OCI-LY7 (cell line): ENCODE measurements around the gene TAS2R39. TPM values are rescaled to one million over a fixed set of nuclear protein-coding genes. Genes with fewer than 3 reads are reported as not detected.

Experiments
- BruUV-seq: library from RNA; stranded (reverse); fragments of 400-500 nt; replicated peaks from 2 replicates; lab custom pipeline; 2021; lab: Mats Ljungman, UMichigan
- CTCF ChIA-PET: fragments of 300-600 bp; sonication (Branson Sonifier 250); formaldehyde crosslinking; loops from one replicate; lab custom pipeline; 2022; ENCODE audit warnings: antibody characterized with exemption; ENCODE audit not compliant: unreplicated experiment; lab: Charles Lee
- POLR2A ChIA-PET: fragments of 300-600 bp; sonication (Branson Sonifier 250); formaldehyde crosslinking; loops from one replicate; lab custom pipeline; 2022; ENCODE audit warnings: antibody characterized with exemption; lab: Charles Lee
- DNase-seq: peaks from one replicate; pipeline ENCODE4 v3.0.0-alpha.2; 2015; ENCODE audit warnings: low spot score
- H2AFZ ChIP-seq: fragments of 200-600 bp; sonication (generic), shearing (Covaris generic); 2 replicates; pipeline ENCODE4 v1.6.1; 2014; ENCODE audit warnings: mild to moderate bottlenecking, antibody characterized with exemption, low read length, moderate library complexity
- H3K27ac ChIP-seq: fragments of 200-600 bp; sonication (generic); 2 replicates; pipeline ENCODE4 v1.5.1; 2014; ENCODE audit warnings: mixed run types, low read depth, mild to moderate bottlenecking, moderate library complexity, low read length, inconsistent platforms; ENCODE audit not compliant: poor library complexity, severe bottlenecking
- H3K36me3 ChIP-seq: fragments of 200-600 bp; sonication (generic); 2 replicates; pipeline ENCODE4 v1.6.1; 2014; ENCODE audit warnings: mild to moderate bottlenecking, antibody characterized with exemption, low read length, moderate library complexity, mixed read lengths; ENCODE audit not compliant: insufficient read depth
- H3K4me1 ChIP-seq: fragments of 200-600 bp; sonication (generic); 2 replicates; pipeline ENCODE4 v1.5.1; 2014; ENCODE audit warnings: mild to moderate bottlenecking, low read length; ENCODE audit not compliant: insufficient read depth, poor library complexity, severe bottlenecking
- H3K4me2 ChIP-seq: fragments of 200-600 bp; sonication (generic); 2 replicates; pipeline ENCODE4 v1.6.1; 2014; ENCODE audit warnings: mild to moderate bottlenecking, low read length
- H3K4me3 ChIP-seq: fragments of 200-600 bp; sonication (generic); 2 replicates; pipeline ENCODE4 v1.5.1; 2014; ENCODE audit warnings: mild to moderate bottlenecking, low read depth, low read length; ENCODE audit not compliant: poor library complexity, severe bottlenecking
- H3K79me2 ChIP-seq: fragments of 200-600 bp; sonication (generic); 2 replicates; pipeline ENCODE4 v1.6.1; 2016; ENCODE audit warnings: low read depth, mild to moderate bottlenecking, low read length, moderate library complexity, mixed read lengths; ENCODE audit not compliant: insufficient read depth
- H3K9me2 ChIP-seq: fragments of 200-600 bp; sonication (generic); 2 replicates; pipeline ENCODE4 v1.6.1; 2016; ENCODE audit warnings: mild to moderate bottlenecking, low read length, mixed read lengths; ENCODE audit not compliant: insufficient read depth
- H3K9me3 ChIP-seq: fragments of 200-600 bp; sonication (generic); 2 replicates; pipeline ENCODE4 v1.6.1; 2014; ENCODE audit warnings: mild to moderate bottlenecking, mixed run types, low read length, mixed read lengths
- H4K20me1 ChIP-seq: fragments of 200-600 bp; sonication (generic); 2 replicates; pipeline ENCODE4 v1.6.1; 2014; ENCODE audit warnings: mild to moderate bottlenecking, antibody characterized with exemption, low read length, moderate library complexity, mixed read lengths; ENCODE audit not compliant: insufficient read depth
- EZH2phosphoT487 ChIP-seq: fragments of 200-600 bp; sonication (generic); IDR thresholded peaks from 2 replicates; pipeline ENCODE4 v1.6.1; 2018; ENCODE audit warnings: low read depth, borderline replicate concordance, mild to moderate bottlenecking, mixed run types, antibody characterized with exemption, low read length, moderate library complexity, mixed read lengths
- intact Hi-C: fragments of 100-400 bp; cut with micrococcal nuclease; formaldehyde crosslinking; loops from one replicate; pipeline ENCODE4 v1.10.0; 2022; ENCODE audit not compliant: unreplicated experiment
- small RNA-seq: library from RNA; depleted of rRNA; stranded (forward); fragments of <200 nt; gene quantifications from one replicate; pipeline ENCODE3, GENCODE V24; 2014
- total RNA-seq, 2 experiments: library from RNA; depleted of rRNA in 1 of 2; stranded (reverse); fragments of >200 nt in 1 of 2; shearing (Covaris generic) in 1 of 2; gene quantifications; 2 replicates each; pipeline ENCODE4 v1.2.3, GENCODE V29; 2014 to 2022
- TF ChIP-seq, protein P1 (sequence below): fragments of 200-600 bp; sonication (generic); conservative IDR thresholded peaks from 2 replicates; pipeline ENCODE4 v1.5.1; 2014; ENCODE audit warnings: mild to moderate bottlenecking, antibody characterized with exemption, low read length, moderate library complexity, mixed read lengths

TAS2R39 gene
- total RNA-seq, 2 experiments from 2014 or later, result not detected

DNA sequence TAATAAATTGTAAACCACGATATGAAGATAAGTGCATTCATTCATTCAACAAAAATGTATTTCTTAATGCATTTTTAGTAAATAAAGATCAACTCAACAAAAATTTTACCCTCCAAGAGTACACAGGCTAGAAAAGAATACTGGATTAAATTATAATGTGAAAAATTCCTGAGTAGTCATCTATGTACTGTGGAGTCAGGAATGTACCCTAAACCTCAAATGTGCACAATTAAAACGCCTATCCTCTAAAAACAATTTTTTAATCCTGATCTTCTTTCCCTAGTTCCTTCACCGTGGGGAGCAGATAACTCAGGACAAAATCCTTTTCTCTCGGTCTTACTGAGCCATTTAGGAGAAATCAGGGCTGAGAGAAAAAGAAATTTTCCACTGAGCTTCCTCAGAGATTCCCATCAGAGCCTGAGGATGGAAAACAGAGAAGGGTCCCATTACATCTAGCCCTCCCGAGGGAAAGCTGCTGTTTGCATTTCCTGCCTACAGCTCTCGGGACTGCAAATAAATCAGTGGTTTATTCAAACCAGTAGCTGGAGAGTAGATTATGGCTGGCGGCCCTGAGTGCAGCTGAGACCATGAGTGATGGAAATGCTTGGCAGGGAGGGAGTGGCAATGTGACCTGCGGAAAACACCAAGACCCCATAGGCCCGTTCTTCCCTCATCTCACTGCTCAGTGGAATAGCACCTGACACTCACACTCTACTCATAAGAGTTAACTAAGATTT is 46.0 kb downstream of the TAS2R39 start:
- no peaks in the 10 kb centered on the region for H3K79me2 ChIP-seq
- intact Hi-C loops, result no loop called here
- H3K27ac ChIP-seq, result no peak overlapping the region
- CTCF ChIA-PET, result no interaction called here
- H3K36me3 ChIP-seq, result no peaks in the 10 kb centered on the region
- no peaks in the 10 kb centered on the region for H3K4me1 ChIP-seq
- H3K4me2 ChIP-seq, result no peak overlapping the region
- no peak for DNase-seq
- no peak overlapping the region for H3K4me3 ChIP-seq
- no peak for TF ChIP-seq EZH2phosphoT487
- TF ChIP-seq, protein P1, sequence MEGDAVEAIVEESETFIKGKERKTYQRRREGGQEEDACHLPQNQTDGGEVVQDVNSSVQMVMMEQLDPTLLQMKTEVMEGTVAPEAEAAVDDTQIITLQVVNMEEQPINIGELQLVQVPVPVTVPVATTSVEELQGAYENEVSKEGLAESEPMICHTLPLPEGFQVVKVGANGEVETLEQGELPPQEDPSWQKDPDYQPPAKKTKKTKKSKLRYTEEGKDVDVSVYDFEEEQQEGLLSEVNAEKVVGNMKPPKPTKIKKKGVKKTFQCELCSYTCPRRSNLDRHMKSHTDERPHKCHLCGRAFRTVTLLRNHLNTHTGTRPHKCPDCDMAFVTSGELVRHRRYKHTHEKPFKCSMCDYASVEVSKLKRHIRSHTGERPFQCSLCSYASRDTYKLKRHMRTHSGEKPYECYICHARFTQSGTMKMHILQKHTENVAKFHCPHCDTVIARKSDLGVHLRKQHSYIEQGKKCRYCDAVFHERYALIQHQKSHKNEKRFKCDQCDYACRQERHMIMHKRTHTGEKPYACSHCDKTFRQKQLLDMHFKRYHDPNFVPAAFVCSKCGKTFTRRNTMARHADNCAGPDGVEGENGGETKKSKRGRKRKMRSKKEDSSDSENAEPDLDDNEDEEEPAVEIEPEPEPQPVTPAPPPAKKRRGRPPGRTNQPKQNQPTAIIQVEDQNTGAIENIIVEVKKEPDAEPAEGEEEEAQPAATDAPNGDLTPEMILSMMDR, result no peak
- no peaks in the 10 kb centered on the region for H3K9me2 ChIP-seq
- no TSS peak for BruUV-seq
- POLR2A ChIA-PET, result no interaction called here
- H3K9me3 ChIP-seq, result peaks cover 5% of the 10 kb centered on the region; the same call in 1 of the 2 replicates
- no peak overlapping the region for H2AFZ ChIP-seq
- H4K20me1 ChIP-seq, result no peaks in the 10 kb centered on the region

DNA sequence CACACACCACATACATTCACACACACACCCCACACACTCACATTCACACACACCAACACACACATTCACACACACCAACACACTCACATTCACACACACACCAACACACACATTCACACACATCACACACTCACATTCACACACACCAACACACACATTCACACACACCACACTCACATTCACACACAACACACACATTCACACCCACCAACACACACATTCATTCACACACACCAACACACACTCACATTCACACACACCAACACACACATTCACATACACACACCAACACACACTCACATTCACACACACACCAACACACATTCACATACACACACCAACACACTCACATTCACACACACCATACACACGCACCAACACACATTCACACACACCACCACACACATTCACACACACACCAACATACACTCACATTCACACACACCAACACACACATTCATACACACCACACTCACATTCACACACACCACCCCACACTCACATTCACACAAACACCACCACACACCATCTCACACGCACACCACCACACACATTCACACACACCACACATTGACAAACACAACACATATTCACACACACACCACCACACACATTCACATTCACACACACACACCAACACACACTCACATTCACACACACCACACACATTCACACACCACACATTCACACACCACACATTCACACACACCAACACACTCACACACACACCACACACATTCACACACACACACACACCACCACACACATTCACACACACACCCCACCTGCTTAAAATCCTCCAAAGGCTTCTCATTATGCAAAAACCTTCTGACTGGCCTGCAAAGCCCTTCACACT is 47.6 kb downstream of the TAS2R39 start:
- Histone ChIP-seq H3K27ac (no peak overlapping the region), H3K79me2 (no peaks in the 10 kb centered on the region), H3K9me2 (no peaks in the 10 kb centered on the region), H4K20me1 (no peaks in the 10 kb centered on the region), H3K4me1 (no peaks in the 10 kb centered on the region), H3K36me3 (no peaks in the 10 kb centered on the region), H3K9me3 (peaks cover 5% of the 10 kb centered on the region; the same call in 1 of the 2 replicates), H3K4me3 (no peak overlapping the region), H2AFZ (no peak overlapping the region), H3K4me2 (no peak overlapping the region)
- TF ChIP-seq, protein P1, result no peak
- no peak for TF ChIP-seq EZH2phosphoT487
- no TSS peak for BruUV-seq
- ChIA-PET POLR2A (no interaction called here), CTCF (no interaction called here)
- DNase-seq, result no peak
- intact Hi-C loops, result no loop called here

Small RNA genes lying within 50 kb of the gene (small RNA-seq; reads per million reads assigned to genes)
- gene AC073342.3, result not detected

Other genes with a start within 250 kb of the TAS2R39 start
- gene TRPV5, start 249.7 kb upstream of the TAS2R39 start, total RNA-seq (2014; rRNA removed; shearing (Covaris generic)), result 0.06 TPM in 1 of 2 replicates, not detected in the other
- gene TRPV5, start 249.7 kb upstream of the TAS2R39 start, total RNA-seq (2022), result not detected in 2 replicates
- not detected in 2 replicates for gene LLCFC1, start 243.9 kb upstream of the TAS2R39 start, total RNA-seq (2014; rRNA removed; shearing (Covaris generic))
- not detected in 2 replicates for gene LLCFC1, start 243.9 kb upstream of the TAS2R39 start, total RNA-seq (2022)
- gene KEL, start 221.1 kb upstream of the TAS2R39 start, total RNA-seq (2014; rRNA removed; shearing (Covaris generic)), result 1.5 and 2.9 TPM in 2 replicates
- gene KEL, start 221.1 kb upstream of the TAS2R39 start, total RNA-seq (2022), result 1.9 and 2.2 TPM in 2 replicates
- gene OR9A2, start 156.3 kb upstream of the TAS2R39 start, total RNA-seq (2014; rRNA removed; shearing (Covaris generic)), result 0.66 TPM in 1 of 2 replicates, not detected in the other
- gene OR9A2, start 156.3 kb upstream of the TAS2R39 start, total RNA-seq (2022), result 0.37 and 0.53 TPM in 2 replicates
- gene OR6V1, start 131.1 kb upstream of the TAS2R39 start, total RNA-seq (2014; rRNA removed; shearing (Covaris generic)), result not detected in 2 replicates
- gene OR6V1, start 131.1 kb upstream of the TAS2R39 start, total RNA-seq (2022), result not detected in 2 replicates
- gene PIP, start 51.3 kb upstream of the TAS2R39 start, total RNA-seq (2014; rRNA removed; shearing (Covaris generic)), result not detected in 2 replicates
- gene PIP, start 51.3 kb upstream of the TAS2R39 start, total RNA-seq (2022), result not detected in 2 replicates
- gene TAS2R40, start 38.6 kb downstream of the TAS2R39 start, total RNA-seq (2014; rRNA removed; shearing (Covaris generic)), result not detected in 2 replicates
- not detected in 2 replicates for gene TAS2R40, start 38.6 kb downstream of the TAS2R39 start, total RNA-seq (2022)
- gene GSTK1, start 80.0 kb downstream of the TAS2R39 start, total RNA-seq (2014; rRNA removed; shearing (Covaris generic)), result 37.8 and 39.4 TPM in 2 replicates
- 41.6 and 44.5 TPM in 2 replicates for gene GSTK1, start 80.0 kb downstream of the TAS2R39 start, total RNA-seq (2022)
- gene TMEM139, start 101.5 kb downstream of the TAS2R39 start, total RNA-seq (2014; rRNA removed; shearing (Covaris generic)), result not detected in 2 replicates
- gene TMEM139, start 101.5 kb downstream of the TAS2R39 start, total RNA-seq (2022), result 0.46 and 0.48 TPM in 2 replicates
- 27.2 and 33.9 TPM in 2 replicates for gene CASP2, start 104.9 kb downstream of the TAS2R39 start, total RNA-seq (2014; rRNA removed; shearing (Covaris generic))
- 60.5 and 61.6 TPM in 2 replicates for gene CASP2, start 104.9 kb downstream of the TAS2R39 start, total RNA-seq (2022)
- gene CLCN1, start 132.7 kb downstream of the TAS2R39 start, total RNA-seq (2014; rRNA removed; shearing (Covaris generic)), result not detected in 2 replicates
- not detected in 2 replicates for gene CLCN1, start 132.7 kb downstream of the TAS2R39 start, total RNA-seq (2022)
- not detected in 2 replicates for gene FAM131B, start 179.3 kb downstream of the TAS2R39 start, total RNA-seq (2014; rRNA removed; shearing (Covaris generic))
- gene FAM131B, start 179.3 kb downstream of the TAS2R39 start, total RNA-seq (2022), result not detected in 2 replicates
- gene ZYX, start 197.9 kb downstream of the TAS2R39 start, total RNA-seq (2014; rRNA removed; shearing (Covaris generic)), result 0.31 and 0.44 TPM in 2 replicates
- gene ZYX, start 197.9 kb downstream of the TAS2R39 start, total RNA-seq (2022), result 2.8 and 4.2 TPM in 2 replicates
- not detected in 2 replicates for gene EPHA1, start 225.4 kb downstream of the TAS2R39 start, total RNA-seq (2014; rRNA removed; shearing (Covaris generic))
- gene EPHA1, start 225.4 kb downstream of the TAS2R39 start, total RNA-seq (2022), result not detected in 2 replicates